ENCODE data around the gene ARAP3. TPM values are rescaled to one million over a fixed set of nuclear protein-coding genes. Genes with fewer than 3 reads are reported as not detected.

Gene ARAP3
- total and polyA plus RNA-seq, 9 of the 15 experiments (the other 6 are each of a cell fraction or from before 2014, with no cell fraction given), result 0.83 to 25.7 (median 6.4) TPM

DNA sequence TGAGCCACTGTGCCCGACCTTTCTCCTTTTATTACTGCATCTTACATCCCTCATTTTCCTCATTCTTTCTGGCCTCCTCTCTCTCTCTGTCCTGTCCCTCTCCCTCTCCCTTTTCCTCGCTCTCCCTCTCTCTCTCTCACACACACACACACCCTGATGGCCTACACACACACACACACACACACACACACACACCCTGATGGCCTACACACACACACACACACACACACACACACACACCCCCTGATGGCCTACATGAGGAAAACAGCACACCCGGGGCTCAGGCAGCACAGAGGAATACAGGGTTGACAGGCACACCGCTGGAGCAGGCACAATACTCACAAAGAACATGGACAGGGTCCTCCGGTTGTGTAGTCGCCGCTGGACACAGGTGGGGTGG, 27.0 kb downstream of the ARAP3 start:
- Histone ChIP-seq H3K27me3 (ENCODE audit: control insufficient read depth in 2 of 2, insufficient read depth in 2 of 2, low read length in 2 of 2) (no peaks in the 10 kb centered on the region), H3K36me3 (ENCODE audit: control insufficient read depth, insufficient read depth, low read length) (peaks cover 11% of the 10 kb centered on the region; the same call in 2 of the 3 replicates), H4K20me1 (replicated peaks; ENCODE audit: control insufficient read depth, insufficient read depth, low read length) (no peaks in the 10 kb centered on the region), H3K4me2 (ENCODE audit: insufficient read depth, low read length) (no peak overlapping the region), H3K4me3 (no peak overlapping the region), H3K9ac (ENCODE audit: insufficient read depth in 1 of 2, low read depth in 2 of 2, low read length in 2 of 2) (no peak overlapping the region), H3K9me3 (replicated peaks; ENCODE audit: control insufficient read depth, insufficient read depth, low read depth, low read length) (no peaks in the 10 kb centered on the region), H2AFZ (ENCODE audit: low read depth, low read length) (no peak overlapping the region), H3K4me1 (replicated peaks in 1 of 2; ENCODE audit: control insufficient read depth in 2 of 2, insufficient read depth in 2 of 2, low read length in 2 of 2) (peaks cover 17% of the 10 kb centered on the region in 2 experiments), H3K27ac (ENCODE audit: extremely low read depth, low read depth, low read length) (no peak overlapping the region), H3K79me2 (ENCODE audit: control insufficient read depth, insufficient read depth, low read length) (peaks cover 3% of the 10 kb centered on the region; the same call in 1 of the 3 replicates), H3K9me1 (ENCODE audit: control insufficient read depth, insufficient read depth, low read length) (peaks cover 5% of the 10 kb centered on the region)
- DNase-seq (ENCODE audit: extremely low read depth in 1 of 4, low spot score in 3 of 4) (no peak), FAIRE-seq (no peak), ATAC-seq (no peak)
- POLR2A ChIA-PET, result no interaction called here
- intact Hi-C loops (cut with micrococcal nuclease) (no loop called here), in situ Hi-C loops (cut with MboI) (no loop called here)
- CTCF ChIA-PET (ENCODE audit: low intra/inter-chr PET ratio), result no interaction called here
- WGBS (ENCODE audit: insufficient coverage, low coverage, missing lambda C conversion rate), result 50% methylated on average over 7 of the region's 7 CpGs
- BruUV-seq (replicated peaks), result no TSS peak
- TF ChIP-seq RBM39 (optimal IDR thresholded peaks at IDR 0.05; ENCODE audit: low read depth, low read length), result no peak
- no peak for TF ChIP-seq RBFOX2 (IDR thresholded peaks at IDR 0.05; ENCODE audit: low read depth, low read length)
- TF ChIP-seq KAT8 (IDR thresholded peaks at IDR 0.05; ENCODE audit: low read depth), result no peak
- TF ChIP-seq ZNF3 (CRISPR knock-in tag; IDR thresholded peaks at IDR 0.05), result no peak
- TF ChIP-seq, protein P1, sequence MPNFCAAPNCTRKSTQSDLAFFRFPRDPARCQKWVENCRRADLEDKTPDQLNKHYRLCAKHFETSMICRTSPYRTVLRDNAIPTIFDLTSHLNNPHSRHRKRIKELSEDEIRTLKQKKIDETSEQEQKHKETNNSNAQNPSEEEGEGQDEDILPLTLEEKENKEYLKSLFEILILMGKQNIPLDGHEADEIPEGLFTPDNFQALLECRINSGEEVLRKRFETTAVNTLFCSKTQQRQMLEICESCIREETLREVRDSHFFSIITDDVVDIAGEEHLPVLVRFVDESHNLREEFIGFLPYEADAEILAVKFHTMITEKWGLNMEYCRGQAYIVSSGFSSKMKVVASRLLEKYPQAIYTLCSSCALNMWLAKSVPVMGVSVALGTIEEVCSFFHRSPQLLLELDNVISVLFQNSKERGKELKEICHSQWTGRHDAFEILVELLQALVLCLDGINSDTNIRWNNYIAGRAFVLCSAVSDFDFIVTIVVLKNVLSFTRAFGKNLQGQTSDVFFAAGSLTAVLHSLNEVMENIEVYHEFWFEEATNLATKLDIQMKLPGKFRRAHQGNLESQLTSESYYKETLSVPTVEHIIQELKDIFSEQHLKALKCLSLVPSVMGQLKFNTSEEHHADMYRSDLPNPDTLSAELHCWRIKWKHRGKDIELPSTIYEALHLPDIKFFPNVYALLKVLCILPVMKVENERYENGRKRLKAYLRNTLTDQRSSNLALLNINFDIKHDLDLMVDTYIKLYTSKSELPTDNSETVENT (CRISPR knock-in tag; IDR thresholded peaks at IDR 0.05), result no peak
- TF ChIP-seq ERF (CRISPR knock-in tag; IDR thresholded peaks at IDR 0.05), result no peak
- TF ChIP-seq SAP30 (IDR thresholded peaks at IDR 0.05; ENCODE audit: borderline replicate concordance, insufficient read depth, low read depth, low read length, poor library complexity, severe bottlenecking), result no peak
- no peak for TF ChIP-seq TRIM24 (IDR thresholded peaks at IDR 0.05)
- TF ChIP-seq, protein P2, sequence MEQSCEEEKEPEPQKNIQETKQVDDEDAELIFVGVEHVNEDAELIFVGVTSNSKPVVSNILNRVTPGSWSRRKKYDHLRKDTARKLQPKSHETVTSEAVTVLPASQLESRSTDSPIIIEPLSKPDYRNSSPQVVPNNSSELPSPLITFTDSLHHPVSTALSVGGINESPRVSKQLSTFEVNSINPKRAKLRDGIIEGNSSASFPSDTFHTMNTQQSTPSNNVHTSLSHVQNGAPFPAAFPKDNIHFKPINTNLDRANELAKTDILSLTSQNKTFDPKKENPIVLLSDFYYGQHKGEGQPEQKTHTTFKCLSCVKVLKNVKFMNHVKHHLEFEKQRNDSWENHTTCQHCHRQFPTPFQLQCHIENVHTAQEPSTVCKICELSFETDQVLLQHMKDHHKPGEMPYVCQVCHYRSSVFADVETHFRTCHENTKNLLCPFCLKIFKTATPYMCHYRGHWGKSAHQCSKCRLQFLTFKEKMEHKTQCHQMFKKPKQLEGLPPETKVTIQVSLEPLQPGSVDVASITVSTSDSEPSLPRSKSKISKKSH (CRISPR knock-in tag; IDR thresholded peaks at IDR 0.05), result no peak
- no peak for TF ChIP-seq KAT2B (IDR thresholded peaks at IDR 0.05; ENCODE audit: low read depth, low read length)
- no peak for TF ChIP-seq TCF7L2 (IDR thresholded peaks at IDR 0.05; ENCODE audit: low read depth, low read length)
- no peak for TF ChIP-seq NFIX (CRISPR knock-in tag; IDR thresholded peaks at IDR 0.05; ENCODE audit: low read depth)

Data from K562 (cell line).